ENCODE data around the gene TRIP13.
"Not testable (repeated sequence)": the region's sequence is repeated elsewhere in the genome, so short reads cannot be mapped to it uniquely, and the experiment has no call there.

Gene TRIP13, protein sequence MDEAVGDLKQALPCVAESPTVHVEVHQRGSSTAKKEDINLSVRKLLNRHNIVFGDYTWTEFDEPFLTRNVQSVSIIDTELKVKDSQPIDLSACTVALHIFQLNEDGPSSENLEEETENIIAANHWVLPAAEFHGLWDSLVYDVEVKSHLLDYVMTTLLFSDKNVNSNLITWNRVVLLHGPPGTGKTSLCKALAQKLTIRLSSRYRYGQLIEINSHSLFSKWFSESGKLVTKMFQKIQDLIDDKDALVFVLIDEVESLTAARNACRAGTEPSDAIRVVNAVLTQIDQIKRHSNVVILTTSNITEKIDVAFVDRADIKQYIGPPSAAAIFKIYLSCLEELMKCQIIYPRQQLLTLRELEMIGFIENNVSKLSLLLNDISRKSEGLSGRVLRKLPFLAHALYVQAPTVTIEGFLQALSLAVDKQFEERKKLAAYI

DNA sequence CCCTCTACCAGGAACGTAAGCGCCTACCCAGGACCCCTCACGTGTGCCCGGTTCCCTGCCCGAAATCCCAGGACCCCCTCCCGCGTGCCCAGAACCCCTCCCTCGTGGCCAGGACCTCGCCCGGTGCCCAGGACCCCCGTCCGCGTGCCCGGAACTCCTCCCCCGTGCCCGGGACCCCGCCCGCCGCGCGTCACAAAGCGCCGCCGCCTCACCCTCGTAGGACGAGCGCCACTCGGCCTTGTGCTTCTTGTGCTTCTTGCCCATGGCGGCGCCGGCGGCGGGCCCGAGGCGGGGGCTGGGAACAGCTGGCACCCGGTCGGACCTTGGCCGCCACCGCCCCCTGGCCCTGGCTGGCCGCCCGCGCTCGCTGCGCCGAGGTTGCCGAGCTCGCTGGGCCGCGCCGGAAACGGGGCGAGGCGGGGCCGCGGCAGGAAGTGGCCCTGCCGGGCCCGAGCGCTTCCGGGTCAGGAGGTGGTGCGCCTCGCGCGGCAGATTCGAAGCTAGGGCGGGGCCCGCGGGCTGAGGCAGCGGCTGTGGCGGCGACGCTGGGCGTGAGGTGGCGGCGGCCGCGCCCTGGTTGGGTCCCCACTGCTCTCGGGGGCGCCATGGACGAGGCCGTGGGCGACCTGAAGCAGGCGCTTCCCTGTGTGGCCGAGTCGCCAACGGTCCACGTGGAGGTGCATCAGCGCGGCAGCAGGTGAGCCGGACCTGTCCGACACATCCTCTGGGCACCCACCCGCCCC lies at the start of gene TRIP13, which contains the start of gene BRD9:
TRIP13 (plus strand) TSS at position 491 of the 743 bp plus-strand sequence; CDS start at position 606, 115 bp downstream.
BRD9 (minus strand) TSS at position 408 of the 743 bp plus-strand sequence; CDS start at position 264, 144 bp downstream.
- DNase-seq: no peak

DNA sequence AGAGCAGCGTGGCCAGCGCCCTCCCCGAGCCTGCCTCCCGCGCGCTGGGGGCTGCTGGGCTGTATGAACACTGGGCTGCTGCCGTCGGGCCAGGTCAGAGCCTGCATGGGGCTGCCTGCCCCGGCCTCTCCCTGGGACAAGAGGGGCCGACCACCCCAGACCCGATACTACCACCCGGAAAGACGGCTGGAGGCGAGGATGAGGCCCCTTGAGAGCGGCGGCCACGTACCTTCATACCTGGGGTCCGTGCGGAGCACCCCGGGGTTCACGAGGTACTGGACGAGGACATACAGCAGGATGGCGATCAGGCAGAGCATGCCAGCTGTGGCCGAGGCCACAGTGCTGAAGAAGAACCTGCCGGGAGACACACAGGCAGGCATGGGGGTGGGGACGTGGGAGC lies 49.3 kb upstream of the TRIP13 start:
- not testable (repeated sequence) for DNase-seq

DNA sequence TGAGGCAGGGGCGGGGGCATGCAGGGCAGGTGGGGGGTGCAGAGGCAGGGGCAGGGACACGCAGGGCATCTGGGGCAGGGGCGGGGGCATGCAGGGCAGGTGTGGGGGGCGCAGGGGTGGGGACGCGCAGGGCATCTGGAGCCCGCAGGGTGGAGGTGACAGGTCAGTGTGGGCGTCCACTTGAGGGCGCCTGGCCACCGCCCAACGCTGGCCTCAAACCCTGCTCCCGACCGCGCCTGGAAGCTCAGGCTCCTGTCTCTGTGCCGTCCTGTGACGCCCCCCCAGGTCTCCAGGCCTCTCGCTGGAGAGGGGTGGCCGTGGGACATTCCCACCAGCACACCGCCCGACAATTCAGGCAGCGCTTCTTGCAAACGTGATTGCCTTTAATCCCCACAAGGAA lies 48.8 kb upstream of the TRIP13 start:
- not testable (repeated sequence) for DNase-seq

DNA sequence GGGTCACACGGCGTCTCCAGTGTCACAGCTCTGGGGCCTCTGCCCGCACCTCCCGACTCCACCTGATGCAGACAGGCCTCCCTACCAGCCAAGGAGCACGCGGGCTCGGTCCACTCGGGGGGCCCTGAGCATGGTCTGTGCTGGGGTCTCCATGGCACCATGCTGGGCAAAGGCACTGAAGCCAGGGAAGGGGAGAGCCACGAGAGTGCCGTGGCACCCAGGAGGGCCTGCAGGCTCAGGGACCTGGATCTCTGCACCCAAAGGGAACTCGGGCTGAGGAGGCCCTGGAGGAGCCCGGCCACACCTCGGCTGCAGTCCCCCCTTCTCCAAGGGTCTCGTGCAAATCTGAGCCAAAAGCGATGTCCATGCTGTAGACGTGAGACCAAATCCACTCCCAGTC lies 48.3 kb upstream of the TRIP13 start:
- DNase-seq: not testable (repeated sequence)

DNA sequence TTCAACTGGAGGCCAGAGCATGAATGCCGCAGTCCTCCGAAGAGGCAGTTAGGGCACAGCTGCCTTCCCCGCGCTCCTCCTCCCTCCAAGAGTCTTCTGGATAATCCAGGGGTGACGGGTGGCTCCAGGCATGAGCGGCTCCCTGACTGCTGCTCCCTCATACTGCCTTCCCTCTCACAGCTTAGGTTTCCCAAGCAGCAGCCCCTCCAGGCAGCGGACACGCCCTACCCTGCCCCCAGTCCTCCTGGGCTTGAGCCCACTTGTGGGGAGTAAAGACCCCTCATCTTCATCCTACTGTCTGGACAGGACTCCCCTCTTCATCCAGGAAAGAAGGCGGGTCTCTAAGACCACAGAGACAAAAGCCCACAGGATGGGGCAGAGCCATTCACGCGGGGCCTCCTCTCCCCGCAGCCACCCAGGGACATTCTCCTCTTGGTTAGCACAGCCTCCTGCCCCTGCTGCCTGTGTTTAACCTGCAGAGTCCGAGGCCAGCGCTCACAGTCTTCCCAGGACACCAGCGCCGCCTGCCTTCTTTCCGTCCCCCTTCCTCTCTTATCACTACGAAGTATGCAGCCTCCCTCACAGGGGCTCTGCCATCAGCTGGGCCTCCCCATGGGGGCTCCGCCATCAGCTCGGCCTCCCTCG lies 47.5 kb upstream of the TRIP13 start:
- DNase-seq: not testable (repeated sequence)

DNA sequence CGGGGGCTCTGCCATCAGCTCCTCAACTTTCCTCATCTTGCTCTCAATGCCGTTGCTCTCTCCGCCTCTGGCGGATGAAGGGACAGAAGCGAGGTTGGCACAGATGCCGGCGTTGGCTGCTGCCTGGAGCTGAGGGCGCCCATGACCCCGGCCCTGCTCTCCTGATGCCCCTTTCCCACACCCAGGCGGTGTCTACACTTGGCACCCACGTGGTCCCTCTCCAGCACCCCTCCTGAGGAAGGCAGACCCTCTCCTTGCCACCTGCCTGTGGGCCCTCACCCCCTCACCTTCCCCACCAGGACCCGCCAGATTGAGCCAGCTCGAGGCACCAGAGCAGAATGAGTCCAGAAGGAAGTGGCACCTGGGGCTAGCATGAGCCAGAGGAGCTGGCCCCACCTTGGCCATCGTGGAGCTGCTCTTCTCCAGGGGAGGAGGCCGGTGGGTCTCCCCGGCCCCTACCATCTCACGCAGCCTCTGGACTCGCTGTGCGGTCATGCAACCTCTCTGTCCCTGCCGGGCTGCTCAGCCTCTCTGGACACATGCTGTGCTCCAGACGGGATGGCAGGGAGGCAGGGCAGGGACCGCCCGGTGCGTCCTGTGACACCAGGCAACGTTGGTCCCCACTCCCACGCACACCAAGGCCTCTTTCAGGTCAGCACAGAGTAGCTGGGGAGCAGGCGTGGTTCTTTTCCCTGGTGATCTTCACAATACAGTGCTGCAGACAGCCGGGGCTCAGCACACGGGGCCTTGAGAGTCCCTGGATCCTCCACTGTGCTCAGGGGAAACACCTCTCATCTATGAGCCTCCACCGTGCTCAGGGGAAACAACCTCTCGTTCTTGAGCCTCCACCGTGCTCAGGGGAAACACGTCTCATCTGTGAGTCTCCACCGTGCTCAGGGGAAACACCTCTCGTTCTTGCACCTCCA lies 46.7 kb upstream of the TRIP13 start:
- DNase-seq: not testable (repeated sequence)

DNA sequence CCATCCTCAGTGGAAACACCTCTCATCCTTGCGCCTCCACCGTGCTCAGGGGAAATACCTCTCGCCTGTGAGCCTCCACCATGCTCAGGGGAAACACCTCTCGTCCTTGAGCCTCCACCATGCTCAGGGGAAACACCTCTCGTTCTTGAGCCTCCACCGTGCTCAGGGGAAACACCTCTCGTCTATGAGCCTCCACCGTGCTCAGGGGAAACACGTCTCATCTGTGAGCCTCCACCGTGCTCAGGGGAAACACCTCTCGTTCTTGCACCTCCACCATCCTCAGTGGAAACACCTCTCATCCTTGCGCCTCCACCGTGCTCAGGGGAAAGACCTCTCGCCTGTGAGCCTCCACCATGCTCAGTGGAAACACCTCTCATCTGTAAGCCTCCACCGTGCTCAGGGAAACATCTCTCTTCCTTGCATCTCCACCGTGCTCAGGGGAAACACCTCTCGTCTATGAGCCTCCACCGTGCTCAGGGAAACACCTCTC lies 46.0 kb upstream of the TRIP13 start:
- not testable (repeated sequence) for DNase-seq

DNA sequence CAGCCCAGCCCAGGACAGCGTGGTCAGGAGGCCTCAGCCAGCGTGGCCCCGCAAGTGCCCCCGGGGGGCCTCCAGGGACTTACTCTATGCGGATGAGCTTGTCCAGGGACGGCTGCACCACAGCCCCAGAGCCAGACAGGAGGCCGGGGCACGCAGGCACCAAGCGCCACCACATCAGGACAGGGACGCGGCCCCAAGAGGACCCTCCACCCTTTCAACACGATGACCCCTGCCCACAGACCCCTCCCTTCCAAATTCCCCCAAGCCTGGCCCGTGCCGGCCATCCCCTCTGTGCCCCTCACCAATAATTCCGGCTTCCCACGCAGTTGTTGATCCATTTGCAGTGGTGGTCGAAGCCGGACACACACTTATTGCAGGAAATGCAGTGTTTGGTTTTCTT lies 45.5 kb upstream of the TRIP13 start:
- DNase-seq: not testable (repeated sequence)

DNA sequence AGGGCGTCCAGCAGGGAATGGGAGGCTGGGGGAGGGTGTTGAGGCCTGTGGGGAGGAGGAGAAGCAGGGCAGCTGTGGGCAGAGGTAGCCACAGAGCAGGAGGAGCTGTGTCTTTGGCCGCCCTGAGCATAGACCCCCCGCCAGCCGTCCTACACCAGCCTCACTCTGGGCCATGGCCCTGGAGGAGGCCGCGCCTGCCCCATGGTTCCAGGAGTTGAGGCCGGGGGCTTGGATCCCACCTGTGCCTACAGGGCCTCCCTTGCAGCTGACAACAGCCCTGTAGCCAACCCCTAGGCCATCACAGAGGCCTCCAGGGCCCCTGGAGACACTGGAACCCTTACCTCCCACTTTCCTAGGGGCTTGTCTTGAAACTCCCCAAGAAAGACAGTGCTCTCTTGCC lies 44.9 kb upstream of the TRIP13 start:
- DNase-seq: not testable (repeated sequence)

DNA sequence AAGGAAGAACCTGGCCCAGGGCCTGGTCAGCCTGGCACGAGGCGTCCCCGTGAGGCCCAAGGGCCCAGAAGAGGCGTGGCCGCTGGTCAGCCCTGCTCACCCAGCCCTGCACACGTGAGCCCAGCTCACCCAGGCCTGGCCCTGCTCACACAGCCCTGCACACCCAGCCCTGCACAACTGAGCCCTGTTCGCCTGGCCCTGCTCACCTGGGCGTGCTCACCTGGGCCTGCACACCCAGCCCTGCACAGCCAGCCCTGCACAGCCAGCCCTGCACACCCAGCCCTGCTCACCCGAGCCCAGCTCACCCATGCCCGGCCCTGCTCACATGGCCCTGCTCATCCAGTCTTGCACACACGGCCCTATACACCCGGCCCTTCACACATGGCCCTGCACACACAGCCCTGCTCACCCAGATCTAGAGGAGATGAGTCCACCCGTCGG lies 44.0 kb upstream of the TRIP13 start:
- DNase-seq: no peak

DNA sequence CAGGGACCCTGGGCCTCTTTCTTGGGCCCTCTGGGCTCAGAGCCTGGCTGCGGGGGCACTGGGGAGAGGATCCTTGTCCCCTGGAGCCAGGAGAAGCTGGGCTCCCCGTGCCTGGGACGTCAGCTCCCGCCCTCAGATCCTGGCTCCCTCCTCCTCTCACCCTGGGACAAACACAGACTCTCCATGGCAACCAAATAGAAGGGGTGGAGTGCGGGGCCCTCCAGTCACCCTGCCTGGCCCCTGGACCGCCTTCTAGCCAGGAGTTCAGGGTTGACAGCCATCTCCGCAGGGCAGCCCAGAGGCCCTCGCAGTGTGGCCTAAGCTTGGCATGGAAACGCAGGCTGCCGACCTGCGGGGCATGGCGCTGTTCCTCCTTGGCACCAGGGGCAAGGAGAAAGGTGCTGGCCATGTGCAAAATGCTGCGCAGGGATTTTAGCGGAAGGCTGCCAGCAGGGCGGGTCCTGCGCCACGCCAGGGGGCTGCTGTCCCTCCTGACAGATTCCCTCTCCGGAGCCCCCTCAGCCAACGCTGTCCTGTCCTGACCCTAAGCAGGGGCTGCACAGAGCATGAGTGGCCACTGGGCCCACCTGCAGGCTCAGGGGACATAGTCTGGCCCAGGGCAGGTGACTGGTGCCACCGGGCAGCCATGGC lies 42.9 kb upstream of the TRIP13 start:
- DNase-seq: no peak

DNA sequence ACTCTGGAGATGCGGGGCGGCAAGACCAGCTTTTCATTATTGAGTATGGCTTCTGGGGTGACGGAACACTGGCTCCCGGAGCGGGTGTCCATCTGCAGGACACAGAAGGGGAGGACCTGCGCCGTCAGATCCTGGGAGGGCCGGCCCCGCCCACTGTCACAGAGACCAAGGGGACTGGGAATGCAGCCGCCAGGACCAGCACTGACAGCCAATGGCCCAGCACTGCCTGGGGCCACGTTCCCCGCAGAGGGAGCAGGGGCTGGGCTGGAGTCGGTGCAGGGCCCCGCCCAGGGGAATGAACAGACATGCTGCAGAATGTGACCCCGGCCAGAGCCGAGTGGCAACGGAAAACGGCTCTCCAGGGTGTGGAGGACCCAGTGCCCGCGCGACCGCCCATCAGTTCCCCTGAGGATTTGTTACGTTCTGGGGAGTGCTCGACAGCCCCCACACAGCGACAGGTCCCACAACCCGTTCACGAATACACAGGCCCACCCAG lies 42.1 kb upstream of the TRIP13 start, which contains the start of gene ZDHHC11:
ZDHHC11 (minus strand) TSS at position 476 of the 496 bp plus-strand sequence; CDS start at position 92, 384 bp downstream.
- DNase-seq: no peak

DNA sequence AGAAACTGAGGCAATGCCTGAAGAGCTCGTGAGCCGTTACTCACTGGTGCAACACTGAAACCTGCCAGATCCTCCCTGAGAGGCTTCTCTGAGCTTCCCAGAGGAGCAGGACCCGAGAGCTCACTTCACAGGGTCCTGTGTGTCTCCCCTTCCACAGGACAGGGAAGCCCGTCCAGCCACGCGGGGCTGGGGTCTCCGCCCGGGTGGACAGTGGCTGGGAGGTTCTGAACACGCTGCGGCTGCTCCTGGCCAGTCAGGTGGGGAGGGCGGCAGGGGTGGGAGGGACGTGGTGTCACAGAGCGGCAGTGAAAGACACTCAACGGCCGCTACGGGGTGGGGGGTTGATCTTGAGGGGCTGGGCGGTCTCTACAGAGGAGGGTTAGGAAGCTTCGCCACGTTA lies 41.6 kb upstream of the TRIP13 start:
- no peak for DNase-seq

DNA sequence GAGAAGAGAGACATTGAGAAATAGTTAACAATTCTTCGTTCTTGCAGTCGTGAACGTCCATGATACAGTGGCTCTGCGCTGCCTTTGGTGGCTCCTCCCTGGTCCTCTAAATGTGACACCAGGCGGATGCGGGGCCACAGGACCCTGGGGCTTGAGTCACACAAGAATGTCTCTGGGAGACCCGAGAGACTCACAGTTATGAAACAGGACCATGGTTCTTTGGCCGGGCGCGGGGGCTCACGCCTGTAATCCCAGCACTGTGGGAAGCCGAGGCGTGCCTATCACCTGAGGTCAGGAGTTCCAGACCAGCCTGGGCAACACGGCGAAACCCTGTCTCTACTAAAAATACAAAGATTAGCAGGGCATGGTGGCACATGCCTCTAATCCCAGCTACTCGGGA lies 41.1 kb upstream of the TRIP13 start:
- no peak for DNase-seq

DNA sequence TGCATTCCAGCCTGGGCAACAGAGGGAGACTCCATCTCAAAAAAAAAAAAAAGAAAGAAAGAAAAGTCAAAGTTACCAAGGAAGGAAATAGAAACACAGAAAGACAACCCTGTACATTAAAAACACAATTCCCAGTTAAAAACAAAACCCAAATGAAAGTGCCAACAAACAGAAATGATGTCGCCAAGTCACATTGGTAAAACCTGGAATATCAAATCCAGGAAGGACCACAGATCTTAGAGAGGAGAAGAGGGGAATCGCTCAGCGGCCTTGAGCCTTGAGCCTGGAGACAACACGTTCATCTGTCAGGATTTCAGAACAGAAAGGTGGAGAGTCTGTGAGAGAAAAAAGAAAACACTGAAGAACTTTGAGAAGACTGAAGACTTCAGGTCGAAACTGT lies 40.7 kb upstream of the TRIP13 start:
- no peak for DNase-seq

DNA sequence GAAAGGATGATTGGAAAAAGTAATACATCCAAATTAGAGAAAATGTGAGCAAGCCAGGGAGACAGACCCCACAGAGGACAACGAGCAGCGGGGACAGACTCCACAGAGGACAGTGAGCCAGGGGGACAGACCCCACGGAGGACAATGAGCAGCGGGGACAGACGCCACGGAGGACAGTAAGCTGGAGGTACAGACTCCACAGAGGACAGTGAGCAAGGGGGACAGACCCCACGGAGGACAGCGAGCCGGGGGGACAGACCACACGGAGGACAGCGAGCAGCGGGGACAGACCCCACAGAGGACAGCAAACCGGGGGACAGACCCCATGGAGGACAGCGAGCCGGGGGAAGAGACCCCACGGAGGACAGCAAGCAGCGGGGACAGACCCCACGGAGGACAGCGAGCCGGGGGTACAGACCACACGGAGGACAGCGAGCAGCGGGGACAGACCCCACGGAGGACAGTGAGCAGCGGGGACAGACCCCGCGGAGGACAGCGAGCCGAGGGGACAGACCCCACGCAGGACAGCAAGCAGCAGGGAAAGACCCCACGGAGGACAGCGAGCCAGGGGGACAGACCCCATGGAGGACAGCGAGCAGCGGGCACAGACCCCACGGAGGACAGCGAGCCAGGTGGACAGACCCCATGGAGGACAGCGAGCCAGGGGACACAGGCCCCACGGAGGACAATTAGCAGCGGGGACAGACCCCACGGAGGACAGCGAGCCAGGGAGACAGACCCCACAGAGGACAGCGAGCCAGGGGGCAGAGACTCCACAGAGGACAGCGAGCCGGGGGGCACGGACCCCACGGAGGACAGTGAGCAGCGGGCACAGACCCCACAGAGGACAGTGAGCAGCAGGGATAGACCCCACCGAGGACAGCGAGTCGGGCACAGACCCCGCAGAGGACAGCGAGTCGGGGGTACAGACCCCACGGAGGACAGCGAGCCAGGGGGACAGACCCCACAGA lies 40.0 kb upstream of the TRIP13 start:
- no peak for DNase-seq

DNA sequence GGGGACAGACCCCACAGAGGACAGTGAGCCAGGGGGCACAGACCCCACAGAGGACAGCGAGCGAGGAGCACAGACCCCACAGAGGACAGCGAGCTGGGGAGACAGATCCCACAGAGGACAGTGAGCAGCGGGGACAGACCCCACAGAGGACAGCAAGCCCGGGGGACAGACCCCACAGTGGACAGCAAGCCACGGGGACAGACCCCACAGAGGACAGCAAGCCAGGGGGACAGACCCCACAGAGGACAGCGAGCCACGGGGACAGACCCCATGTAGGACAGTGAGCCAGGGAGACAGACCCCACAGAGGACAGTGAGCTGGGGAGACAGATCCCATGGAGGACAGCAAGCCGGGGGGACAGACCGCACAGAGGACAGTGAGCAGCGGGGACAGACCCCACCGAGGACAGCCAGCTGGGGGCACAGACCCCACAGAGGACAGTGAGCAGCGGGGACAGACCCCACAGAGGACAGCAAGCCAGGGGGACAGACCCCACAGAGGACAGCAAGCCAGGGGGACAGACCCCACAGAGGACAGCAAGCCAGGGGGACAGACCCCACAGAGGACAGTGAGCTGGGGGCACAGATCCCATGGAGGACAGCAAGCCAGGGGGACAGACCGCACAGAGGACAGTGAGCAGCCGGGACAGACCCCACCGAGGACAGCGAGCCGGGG lies 39.1 kb upstream of the TRIP13 start:
- not testable (repeated sequence) for DNase-seq

DNA sequence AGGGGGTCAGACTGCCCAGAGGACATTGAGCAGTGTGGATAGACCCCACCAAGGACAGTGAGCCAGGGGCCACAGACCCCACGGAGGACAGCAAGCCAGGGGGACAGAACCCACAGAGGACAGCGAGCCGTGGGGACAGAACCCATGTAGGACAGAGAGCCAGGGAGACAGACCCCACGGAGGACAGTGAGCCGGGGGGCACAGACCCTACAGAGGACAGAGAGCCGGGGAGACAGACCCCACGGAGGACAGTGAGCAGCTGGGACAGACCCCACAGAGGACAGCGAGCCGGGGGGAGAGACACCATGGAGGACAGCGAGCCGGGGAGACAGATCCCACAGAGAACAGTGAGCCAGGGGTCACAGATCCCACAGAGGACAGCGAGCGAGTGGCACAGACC lies 38.5 kb upstream of the TRIP13 start:
- no peak for DNase-seq
